ENCODE data around the gene EEF2KMT.
"Not testable (repeated sequence)": the region's sequence is repeated elsewhere in the genome, so short reads cannot be mapped to it uniquely, and the experiment has no call there.

The EEF2KMT gene

GRCh38 chr16:5070431-5071186, 27.0 kb downstream of the EEF2KMT start:
- no peak for DNase-seq (ENCODE audit: low spot score)

DNA sequence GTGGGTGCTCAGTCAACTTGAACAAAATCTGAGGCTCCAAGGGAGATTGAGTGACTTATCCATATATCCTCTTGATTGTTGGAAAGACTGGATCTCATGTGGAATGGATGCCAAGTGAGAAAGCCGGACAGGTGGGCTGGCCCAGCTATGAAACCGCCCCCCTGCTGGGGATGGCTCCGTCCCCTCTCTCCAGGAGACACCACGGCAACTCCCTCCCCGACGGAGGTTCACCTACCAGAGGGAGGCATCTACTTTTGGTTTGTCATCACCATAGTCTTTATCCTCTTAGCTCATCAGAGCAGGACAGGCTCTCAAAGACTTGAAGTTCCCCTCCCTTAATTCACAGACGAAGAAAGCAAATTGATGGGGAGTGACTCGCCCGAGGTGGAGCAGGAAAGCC, 27.7 kb downstream of the EEF2KMT start:
- DNase-seq (ENCODE audit: low spot score) = no peak

DNA sequence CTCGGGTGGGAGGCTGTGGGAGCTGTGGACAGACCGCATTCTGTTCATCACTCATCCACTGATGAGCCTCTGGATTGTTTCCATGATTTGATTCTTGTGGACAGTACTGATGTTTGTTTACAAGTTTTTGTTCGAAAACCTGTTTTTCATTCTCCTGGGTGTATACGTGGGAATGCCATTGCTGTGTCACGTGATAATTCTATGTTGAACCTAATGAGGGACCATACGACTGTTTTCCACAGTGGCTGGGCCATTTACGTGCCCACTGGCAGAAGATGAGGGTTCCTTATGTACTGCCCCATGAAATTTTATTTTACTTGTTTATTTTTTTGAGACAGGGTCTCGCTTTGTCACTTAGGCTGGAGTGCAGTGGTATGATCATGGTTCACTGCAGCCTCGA, 28.5 kb downstream of the EEF2KMT start:
- no peak for DNase-seq (ENCODE audit: low spot score)

- no peak for DNase-seq (ENCODE audit: low spot score)
Measured at GRCh38 chr16:5066511-5066910, 31.1 kb downstream of the EEF2KMT start.

DNA sequence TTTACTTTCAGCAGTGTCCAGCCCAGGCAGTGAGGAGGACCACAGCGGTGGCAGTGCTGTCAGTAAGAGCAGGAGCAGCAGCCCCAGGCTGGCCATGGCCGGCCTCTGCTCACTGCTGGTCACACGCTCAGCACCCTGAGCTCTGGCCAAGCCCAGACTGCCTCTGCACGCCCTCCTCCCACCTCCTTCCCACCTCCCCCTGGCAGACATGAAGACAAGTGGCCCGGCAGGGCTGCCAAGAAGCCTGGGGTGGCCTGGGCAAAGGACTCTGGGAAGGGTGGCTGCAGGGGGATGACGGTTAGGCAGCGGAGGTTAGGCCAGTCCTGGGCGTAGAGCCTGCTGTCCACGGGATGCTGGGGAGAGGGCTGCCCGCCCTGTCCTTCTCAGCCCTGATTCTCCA, 31.8 kb downstream of the EEF2KMT start, which contains the start of gene C16orf89:
Gene C16orf89, minus strand, starts transcription at position 144 of the 400 bp plus-strand sequence. Its CDS starts 48 bp downstream, at position 96.
- DNase-seq (ENCODE audit: low spot score) = no peak

DNA sequence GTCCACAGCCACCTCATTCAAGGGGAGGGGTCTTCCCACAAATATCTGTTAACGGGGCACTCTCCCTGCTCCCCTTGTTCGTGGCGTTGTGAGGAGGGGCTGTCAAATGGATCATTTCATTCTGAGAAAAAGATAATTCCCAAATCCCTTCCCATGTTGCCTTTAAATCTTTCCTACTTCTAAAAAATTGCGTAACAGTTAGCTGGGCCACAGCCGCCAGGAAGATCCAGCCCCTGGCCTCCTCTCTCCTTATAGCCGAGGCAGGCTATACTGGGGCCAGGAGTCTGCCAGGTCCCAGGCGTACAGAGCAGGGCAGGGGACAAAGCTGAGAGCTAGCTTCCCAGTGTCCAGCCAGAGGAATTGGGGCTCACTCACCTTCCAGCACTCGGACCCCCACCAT, 32.3 kb downstream of the EEF2KMT start:
- no peak for DNase-seq (ENCODE audit: low spot score)

DNA sequence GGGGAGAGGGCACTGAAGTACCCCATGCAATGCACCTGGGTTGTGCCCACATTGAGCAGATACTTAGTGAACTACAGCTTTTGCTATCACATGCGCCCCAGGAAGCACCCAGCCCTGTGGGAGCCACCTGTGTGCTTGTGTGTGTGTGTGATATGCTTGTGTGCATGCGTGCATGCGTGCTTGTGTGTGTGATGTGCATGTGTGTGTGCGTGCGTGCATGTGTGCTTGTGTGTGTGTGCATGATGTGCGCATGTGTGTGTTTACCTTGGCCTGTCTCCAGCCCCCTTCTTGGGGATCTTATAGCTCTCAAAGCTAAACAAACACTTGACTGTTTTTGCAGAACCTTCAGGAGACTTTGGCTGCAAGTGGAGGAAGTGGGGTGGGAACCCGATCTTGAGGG, 32.7 kb downstream of the EEF2KMT start:
- DNase-seq (ENCODE audit: low spot score) = no peak

GRCh38 chr16:5062790-5063765, 34.5 kb downstream of the EEF2KMT start:
- no peak for DNase-seq (ENCODE audit: low spot score)

DNA sequence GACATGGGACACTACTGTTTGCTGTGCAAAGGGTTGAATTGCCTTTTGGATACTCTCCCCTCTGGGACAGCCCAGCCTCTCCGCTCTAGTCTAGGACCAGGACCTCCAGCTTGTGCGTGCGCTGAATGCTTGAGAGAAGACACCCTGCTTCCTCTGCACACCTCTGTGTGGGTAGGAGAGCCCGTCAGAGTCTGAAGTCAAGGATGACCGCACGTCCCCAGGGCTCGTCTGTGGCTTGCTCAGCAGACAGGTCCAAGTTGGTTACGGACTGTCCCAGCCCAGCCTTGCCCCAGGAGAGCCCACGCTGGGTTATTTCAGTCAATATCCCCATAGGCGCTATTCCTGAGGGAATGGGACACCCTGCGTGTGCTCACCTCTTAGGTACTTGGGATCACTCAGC, 35.5 kb downstream of the EEF2KMT start:
- DNase-seq (ENCODE audit: low spot score) = no peak

DNA sequence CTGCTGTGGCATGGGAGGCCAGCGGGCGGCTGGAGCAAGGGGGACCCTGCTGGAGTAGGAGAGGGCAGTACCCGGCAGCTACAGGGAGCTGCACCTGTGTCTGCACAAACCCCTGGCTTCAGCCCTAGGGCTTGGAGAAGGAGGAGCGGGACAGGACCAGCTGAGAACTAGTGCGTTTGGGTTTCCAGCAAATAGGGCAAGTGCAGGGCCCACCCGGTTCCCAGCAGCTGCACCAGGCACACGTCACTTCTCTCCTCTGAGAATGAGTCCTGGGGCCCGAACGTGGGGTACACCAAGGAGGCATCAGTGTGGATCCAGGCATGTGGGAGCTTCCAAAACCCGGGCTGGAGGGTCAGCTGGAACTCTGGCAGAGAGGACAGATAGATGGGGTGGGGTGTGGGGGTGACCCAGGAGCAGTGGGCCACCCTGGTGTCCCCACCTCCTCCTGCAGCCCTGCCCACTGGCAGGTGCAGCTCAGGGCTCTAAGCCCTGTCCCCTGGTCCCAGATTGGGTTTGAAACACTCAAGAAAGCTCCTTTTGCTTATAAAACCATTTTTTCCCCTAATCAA, 37.4 kb downstream of the EEF2KMT start:
- no peak for DNase-seq (ENCODE audit: low spot score)

- DNase-seq (ENCODE audit: low spot score) = no peak
Measured at GRCh38 chr16:5059386-5060072, 38.1 kb downstream of the EEF2KMT start.

DNA sequence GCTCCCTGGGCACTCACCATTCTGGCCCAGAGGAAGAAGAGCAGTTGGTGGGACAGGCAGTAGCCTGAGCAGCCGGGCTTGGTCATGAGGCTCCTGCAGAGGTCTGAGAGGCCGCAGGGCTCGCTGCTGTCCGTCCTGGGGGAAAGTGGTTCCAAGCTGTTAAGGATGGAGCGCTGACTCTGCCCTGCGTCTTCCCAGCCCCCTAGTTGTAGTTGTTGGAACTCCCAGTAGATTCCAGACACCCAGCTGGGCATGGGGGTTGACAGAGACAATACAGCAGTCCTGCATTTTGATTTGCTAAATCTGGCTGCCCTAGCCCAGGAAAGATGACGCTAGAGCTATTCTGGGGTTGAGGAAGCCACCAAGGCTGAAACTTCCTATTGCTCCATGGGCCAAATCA, 39.1 kb downstream of the EEF2KMT start:
- DNase-seq (ENCODE audit: low spot score) = no peak

DNA sequence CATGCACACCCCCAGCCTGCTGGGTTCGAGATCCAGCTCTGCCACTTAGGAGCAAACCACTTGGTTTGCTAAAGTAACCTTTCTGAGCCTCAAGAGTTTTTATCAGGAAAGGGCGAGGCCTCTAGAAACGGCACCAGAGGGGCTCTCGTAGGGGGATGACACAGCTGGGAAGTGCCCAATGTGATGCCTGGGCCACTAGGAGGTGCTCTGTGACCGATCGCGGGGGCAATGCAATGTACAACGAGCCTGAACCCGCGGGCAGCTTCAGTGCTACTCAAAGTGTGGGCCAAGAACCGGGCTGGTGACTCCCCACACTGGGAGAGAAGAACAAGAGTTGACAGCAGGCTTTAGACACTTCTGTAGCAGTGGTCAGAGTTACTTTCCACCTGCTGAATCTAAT, 41.2 kb downstream of the EEF2KMT start:
- DNase-seq (ENCODE audit: low spot score) = no peak

- DNase-seq (ENCODE audit: low spot score) = no peak
Measured at GRCh38 chr16:5054876-5055865, 42.4 kb downstream of the EEF2KMT start.

- DNase-seq (ENCODE audit: low spot score) = no peak
Measured at GRCh38 chr16:5046914-5047313, 50.7 kb downstream of the EEF2KMT start.

DNA sequence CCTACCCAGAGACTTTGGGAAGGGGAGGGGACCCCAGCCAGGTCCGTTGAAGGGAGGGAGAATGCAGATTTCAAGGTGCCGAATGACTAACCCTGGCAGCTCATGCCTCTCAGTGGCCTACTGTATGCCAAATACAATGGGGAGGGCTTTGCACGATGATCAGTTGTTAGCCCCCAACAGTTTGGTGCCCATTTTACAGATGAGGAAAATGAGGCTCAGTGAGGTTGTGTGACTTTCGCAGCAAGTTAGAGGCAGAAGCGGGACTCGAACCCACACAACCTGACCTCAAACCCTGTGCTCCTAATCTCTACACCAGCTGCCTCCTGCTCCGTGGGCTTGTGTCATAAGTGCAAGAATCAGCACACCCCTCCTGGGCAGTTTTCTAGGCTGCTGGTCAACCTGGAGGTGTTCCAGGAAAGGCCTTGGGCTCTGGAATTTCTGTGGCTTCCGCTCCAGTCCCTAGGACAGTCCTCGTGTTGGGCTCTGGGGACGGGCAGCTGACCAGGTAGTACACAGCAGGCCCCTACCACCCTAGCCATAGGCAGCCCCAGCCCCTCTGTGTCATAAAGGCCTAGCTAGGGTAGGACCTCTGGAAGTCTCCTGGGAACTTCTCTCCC, 52.0 kb downstream of the EEF2KMT start:
- no peak for DNase-seq (ENCODE audit: low spot score)

- not testable (repeated sequence) for DNase-seq (ENCODE audit: low spot score)
Measured at GRCh38 chr16:5044581-5044980, 53.0 kb downstream of the EEF2KMT start.

DNA sequence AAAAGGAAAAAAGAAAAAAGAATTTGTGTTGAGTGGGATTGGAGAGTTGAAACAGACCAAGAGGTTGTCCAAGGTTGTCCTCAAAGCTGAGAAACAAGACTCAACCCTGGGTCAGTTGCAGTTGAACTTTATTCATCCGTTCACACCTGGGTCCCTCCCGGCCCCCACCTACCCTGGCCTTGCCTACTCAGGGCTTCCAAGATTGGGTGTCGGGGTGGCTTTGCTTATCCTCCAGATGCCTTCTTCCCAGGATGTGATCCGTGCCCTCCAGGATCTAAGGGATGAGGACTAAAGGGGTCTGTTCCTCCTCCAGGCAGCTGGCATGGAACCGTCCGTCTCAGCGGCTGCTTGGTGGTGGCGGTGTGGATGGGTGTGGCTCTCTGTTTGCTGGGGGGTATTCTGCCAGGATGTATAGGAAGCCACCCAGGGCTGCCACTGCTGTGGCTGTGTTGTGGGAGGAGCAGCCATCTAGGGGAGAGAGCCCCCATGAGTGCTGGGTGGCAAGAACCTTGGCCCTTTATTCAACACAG, 53.5 kb downstream of the EEF2KMT start:
- DNase-seq (ENCODE audit: low spot score) = no peak

- no peak for DNase-seq (ENCODE audit: low spot score)
Measured at GRCh38 chr16:5042574-5043171, 54.9 kb downstream of the EEF2KMT start.
